Renal cortex interstitium (tissue), 11 donors: ENCODE measurements around the gene SPRED2. TPM values are rescaled to one million over a fixed set of nuclear protein-coding genes. Genes with fewer than 3 reads are reported as not detected.

ENCODE experiments used
- DNase-seq, 11 donors: peaks; one replicate each; pipeline ENCODE4 v3.0.0-alpha.2; 2013; ENCODE audit warnings: low read depth in 9 of 11, low spot score in 4 of 11; ENCODE audit errors: extremely low read depth in 1 of 11
- polyA plus RNA-seq, 3 donors: library from polyadenylated mRNA; unstranded; fragments of 120-200 nt; gene quantifications; one replicate each; pipeline ENCODE4 v1.2.1, GENCODE V29; 2013; ENCODE audit not compliant: insufficient read length in 3 of 3

Gene SPRED2
- polyA plus RNA-seq, 3 donors = 37.8 to 41.0 (median 39.4) TPM

DNA sequence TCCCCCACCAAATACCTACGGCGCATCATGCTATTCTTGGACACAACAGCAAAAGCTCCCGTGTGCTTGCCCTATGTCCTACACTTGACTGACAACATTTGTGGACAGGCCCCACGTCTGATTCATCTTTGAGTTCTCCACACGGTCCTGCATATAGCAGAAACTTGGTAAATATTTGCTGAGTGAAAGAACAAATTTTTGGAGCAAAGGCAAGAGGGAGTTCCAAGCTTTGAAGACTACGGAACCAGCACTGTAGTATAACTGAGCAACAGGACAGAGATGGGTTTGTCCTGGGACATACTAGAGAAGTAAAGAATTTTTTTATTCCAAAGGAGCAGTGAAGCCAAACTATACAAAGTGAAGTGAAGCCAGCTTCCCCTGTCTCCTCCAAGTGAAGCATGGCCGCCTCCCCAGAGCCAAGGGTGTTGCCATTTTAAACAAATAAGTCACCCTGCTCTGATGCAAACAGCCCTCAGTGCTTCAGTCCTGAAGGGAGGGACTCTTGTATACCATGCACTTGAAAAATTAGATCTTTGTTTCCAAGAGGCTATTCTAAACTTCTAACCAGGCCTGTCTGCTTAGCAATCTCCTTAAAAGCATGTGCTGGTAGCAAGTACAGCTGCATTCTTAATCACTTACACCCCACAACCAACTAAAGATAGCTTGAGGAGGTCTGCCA lies 35.9 kb downstream of the SPRED2 start:
- DNase-seq = no peak

DNA sequence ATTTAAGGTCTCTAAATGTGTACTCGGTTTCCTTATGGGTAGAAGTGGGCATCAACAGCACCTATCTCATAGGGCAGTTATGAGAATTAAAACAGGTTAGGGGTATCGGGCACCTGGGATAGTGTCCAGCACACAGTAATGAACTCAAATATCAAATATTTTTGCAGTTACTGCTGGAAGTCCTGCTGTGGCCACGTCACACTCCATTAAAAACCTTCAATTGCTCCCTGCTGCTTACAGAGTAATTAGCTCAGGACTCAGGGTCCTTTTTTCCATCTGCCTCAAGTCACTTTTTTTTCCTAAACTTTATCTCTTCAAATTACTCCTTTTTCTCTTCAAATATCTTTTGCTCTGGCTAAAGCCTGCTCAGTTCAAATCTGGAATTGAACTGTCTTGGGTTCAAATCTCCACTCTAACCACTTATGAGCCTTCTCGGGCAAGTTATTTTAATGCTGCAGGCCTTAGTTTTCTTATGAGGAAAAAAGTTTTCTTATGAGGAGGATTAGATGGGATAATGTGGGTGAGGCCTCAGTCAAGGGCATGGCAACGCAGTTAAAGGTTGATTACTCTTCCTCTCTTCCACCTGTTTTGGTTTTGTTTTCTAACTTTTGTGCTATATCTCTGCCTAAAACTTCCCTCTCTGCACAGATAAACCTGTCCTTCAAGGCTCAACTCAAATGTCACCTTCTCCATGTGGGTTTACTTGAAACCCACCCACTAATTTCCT lies 36.6 kb downstream of the SPRED2 start:
- no peak for DNase-seq

DNA sequence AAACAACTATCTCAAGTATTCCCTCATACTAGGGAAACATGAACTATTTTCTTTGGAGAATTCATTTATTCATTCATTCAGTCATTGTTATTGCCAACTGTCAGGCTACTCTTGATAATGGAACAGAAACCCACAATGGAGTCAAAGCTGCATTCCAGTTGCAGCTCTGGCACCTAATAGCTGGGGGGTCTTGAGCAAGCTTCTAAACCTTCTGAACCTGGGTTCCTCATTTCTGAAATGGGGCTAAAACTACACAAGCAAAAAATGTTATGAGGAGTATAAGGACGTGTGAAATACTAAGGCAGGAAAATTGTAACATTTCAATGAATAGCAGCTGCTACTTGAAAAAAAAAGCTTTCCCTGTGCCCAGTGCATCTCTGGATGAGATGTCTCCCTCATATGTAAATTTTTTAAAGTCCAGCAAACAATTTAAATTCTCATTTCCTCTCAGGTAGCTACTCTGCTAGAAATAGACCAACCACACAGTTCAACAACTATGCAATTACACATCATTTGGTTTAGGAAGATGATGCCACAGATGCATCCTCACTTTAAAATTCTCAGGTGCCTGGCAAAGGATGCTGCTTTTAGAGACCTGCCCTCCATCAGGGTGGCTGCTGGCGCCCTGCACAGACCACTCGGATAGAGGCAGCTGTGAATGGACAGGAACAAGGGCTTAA lies 38.5 kb downstream of the SPRED2 start:
- DNase-seq = no peak

DNA sequence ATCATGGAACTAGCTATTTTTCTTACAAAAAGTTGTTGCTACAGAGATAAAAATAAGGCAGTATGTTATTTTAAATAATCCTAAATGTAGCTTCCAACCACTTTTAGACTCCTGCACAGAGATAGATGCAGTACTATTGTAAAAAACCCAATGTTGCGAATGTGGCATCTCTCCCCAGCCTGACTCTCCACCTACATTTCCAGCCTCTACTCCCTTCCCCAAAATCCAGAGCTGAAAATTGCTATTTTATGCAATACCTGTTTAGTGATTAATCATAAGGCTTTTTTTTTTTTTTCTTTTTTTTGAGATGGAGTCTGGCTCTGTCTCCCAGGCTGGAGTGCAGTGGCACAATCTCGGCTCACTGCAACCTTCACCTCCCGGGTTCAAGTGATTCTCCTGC lies 39.4 kb downstream of the SPRED2 start:
- no peak for DNase-seq

DNA sequence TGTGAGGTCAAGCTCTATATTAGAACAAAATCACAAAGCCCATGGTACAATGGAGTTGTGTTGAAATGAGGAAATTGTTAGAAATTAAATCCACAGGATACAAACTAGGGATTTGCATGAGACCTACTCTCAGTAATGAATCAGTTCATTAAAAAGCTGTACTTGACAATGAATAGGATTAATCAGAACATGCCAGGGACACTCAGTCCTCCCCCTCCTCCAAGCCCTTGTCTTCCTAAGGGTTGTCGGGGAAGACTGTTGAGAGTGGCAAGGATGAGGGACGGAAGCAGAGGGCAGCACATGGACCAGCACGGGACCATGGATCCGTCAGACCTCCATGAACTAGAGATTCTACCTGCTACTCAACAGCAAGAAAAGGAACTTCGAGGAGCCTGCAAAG lies 39.8 kb downstream of the SPRED2 start:
- DNase-seq = no peak

DNA sequence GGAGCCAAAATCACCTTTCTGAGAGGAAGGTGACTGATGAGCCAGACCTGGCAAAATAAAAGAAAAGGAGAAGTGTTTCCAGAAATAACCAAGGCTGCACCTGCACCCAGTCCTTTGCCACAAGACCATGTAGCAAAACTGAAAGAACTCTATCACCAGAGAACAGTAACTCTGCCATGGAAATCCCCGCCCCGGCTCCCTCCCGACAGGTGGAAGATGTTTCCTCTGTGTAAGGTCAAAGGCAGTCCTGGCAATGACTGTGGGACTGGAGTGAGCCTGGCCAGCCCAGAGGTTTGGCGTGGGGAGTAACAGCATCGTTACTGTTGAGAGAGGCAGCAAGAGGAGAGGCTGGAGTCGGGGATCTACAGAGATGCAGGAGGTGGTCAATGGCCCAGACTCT lies 42.3 kb downstream of the SPRED2 start:
- no peak for DNase-seq

DNA sequence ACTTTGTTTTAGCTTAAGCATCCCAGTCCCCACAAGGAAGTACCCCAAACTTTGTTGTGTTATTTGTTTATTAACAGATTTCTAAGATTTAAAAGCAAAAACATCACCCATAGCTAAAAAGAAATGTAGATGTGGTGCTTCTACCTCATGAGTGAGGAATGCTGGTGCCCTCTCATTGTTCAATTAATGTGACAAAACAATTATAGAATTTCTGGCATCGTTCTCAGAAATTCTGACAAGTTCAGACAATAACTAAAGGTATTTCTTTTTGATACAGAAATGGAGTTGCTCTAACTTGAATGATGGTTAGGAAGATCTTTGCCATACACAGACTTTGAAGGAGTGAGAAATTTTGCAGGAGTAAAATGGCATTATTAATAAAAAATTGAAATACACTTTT lies 42.9 kb downstream of the SPRED2 start:
- DNase-seq = no peak

DNA sequence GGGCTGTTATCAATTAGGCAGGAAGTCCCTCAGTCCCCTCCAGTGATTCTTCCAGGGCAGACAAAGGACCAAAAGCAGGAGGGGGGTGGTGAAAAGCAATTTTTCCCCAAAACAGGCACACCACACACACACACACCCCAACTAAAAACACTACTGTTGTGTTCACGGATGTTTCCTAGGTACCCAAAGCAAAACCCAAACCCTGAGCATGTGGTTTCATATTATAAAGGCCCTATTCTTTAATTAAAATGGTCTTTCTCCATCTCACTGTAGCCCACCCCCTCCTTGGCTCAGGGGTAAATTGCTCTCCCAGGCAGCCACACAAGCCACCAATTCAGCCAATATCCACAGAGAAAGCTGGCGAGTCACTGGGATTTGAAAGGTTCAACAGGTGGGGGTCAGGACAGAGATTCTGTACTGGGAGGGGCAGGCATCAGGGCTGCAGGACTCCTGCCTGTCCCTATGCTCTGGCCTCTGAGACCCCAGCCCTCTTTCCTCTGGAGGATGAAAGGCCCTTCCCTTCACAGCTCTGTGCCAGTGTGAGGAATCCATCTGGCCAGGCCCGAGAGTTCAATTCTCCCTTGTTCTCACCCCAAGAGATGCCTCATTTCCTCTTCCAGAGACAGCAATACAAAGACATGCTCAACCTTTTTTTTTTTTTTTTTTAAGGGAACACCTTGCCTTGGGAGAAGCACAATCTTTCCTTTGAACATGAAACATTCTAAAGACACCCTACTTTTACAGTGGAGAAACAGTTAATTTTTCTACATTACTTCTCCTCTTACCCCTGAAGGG lies 43.6 kb downstream of the SPRED2 start:
- no peak for DNase-seq

DNA sequence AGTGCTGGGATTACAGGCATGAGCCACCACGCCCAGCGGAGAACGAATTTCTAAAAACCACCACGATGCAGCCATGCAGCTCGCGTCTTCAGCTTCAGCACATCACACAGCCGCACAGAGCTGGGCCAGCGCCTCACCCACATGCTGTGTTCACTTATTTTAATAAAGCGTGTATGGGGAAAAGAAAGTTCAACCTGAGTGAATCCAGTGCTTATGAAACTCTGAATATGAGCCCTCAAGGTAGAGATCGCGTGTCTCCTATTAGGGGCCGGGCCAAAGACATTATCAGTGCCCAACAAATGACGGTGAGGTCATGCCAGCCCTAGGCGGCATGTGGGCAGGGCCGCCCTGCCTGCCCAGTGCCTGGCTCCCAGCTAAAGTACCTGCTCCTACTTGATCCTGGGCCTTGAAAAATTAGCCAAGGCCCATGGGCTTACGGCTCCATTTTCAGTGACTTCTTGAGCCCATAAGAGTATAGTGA lies 44.3 kb downstream of the SPRED2 start:
- no peak for DNase-seq

DNA sequence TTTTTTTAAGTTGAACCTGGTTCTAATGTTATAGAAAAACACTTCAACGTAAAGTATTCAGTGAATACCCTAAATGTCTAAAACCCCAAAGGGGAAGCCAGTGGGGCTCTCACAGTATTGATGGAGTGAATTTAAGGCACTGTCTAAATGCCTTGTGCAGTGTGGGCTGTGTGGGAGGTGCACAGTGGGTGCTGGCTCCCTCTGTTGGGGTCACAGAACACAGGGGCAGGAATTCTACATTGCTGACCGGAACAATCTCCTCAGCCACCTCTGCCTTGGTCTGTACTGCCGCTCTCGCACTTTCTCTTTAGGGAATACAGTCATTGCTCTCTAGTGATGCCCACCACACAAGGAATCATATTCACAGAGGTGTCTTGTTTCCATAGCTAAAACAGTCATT lies 45.4 kb downstream of the SPRED2 start:
- DNase-seq = no peak

DNA sequence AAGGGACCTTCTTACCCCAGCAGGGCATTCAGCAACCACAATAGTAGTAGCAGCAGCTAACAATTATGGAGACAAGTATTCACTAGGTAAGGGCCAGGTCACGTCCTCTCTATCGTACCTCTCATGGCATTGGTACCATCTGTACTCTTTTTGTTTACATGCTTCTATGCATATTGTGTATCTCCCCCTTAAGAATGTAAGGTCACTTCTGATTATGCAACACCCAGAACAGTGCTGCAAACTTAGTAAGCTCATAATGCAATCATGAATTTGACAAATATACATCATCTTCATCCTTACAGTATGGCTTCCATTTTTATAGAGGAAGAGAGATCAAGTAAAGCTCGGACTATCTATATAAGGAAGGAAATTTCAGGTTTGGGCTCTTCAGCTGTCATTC lies 46.1 kb downstream of the SPRED2 start:
- no peak for DNase-seq

DNA sequence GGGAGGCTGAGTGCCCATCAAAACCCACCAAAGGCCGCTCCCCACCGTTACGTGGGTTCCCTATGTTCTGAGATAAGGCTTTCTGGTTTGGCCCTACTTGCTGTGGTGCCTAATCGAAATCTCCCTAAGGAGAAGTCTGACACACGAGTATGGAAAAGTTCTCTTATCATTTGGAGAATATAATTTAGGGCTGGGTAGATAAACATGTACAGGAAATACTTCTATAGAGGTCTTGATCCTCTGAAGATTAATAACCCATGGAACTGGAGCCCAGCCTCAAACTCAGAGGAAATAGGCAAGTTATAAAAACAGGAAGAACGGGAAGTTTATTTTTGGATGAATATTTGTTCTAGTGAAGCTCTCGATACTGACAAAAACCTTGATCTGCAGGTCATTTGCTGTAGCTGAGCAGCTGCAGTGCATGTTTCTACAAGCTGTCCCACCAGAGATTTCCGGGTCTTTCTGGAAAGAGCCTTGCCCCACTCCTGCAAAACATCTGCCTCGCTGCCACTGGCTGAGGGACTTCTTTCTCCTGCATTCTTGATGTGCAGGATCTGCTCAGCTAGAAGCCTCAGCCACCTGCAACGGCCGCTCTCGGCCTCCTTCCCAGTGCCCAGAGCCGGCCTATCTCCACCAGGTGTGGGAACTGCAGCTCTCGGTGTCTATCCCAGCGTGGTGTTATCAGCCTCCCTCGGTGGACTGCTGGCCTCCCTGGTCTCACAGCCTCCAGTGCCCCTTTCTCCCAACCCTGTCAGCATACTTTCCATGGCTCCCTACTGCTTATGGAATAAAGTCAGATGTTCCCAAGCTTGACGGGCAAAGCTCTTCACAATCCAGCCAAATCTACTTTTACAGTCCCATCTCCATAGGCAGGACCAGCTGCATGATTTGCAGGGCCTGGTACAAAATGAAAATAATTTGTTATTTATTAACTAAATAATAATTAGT lies 48.6 kb downstream of the SPRED2 start:
- DNase-seq = peak in 2 of 11 donors; percentile 29 to 38

DNA sequence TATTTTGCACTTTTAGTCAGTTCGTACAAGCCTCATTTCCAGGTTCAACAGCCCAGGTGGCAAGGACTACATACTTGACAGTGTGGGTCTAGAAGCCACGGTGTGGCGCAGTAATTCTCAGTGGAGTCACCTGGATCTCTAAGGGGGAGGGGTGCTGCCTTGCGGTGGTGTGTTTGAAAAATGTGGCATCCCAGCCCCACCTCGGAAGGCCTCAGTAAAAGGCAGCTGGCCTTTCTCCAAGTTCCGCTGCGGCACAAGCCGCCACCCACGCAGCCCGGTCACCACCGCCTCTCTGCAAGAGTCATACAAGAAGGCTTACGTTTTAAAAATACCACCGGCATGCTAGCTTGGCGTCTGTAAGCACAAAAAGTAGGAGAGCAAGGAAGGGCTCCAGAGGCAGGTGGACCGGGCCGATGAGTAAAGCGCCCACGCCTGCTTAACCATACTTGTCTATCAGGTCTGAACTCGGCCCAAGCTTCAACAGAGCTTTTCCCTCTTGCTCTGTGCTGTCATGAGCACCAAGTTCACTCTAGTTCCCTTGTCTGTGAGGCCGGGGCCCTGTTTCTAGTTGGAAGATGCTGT lies 49.5 kb downstream of the SPRED2 start:
- peak; percentile 43 to 78 (median 70) for DNase-seq

DNA sequence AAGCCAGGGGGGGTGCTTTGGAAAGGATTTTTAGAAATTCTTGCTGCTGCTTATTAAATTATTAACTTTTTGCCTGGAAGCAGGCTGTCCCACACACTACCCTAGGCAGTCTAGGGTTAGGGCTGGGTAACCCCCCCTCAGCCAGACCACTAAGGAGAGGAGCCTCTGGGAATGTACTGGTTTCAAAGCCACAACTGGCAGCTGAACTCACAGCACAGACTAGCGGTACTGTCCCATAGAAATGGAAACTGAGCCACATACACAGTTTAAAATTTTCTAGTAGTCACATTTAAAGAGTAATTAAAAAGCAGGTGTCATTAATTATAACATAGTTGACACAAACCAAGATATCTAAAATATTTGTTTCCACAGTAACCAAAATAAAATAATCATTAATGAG lies 50.1 kb downstream of the SPRED2 start:
- DNase-seq = no peak

DNA sequence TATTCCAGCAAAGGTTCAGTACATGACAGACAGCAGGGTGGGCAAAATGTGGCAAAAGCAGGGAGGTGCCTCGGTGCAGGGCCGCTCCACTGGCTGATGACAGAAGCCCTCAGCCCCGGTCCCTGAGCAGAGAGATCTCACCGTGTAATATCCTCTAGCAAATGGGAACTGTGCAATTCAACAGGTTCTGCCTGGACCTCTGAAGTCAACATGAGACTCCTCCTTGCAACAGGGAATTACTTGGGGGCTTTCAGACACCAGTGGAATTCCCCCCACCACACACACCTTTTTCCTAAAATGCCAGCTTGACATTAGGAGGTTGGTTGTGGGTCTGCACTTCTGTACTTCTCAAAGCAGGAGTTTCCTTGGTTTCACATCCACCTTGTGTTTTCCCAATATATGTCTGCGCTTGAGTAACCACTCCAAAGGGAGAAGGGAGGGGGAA lies 50.8 kb downstream of the SPRED2 start:
- no peak for DNase-seq

DNA sequence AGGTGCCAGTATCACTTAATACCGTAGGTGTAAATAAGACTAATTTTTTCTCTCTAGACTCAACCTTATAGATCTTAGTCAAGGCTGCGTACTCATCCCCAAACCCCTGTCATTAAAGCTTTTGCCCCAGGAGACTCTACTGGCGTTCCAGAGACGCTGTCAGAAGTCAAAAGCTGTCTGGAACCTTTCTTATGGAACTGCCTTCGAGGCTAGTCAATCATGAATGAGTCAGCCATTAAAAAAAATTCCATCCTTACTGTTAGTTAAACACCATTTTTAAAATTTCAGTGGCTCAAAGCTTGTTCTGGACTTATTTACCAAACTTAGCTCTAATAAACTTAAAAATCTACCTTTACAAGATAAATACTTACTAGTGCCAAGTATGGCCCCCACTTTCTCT lies 52.1 kb downstream of the SPRED2 start:
- DNase-seq = no peak

DNA sequence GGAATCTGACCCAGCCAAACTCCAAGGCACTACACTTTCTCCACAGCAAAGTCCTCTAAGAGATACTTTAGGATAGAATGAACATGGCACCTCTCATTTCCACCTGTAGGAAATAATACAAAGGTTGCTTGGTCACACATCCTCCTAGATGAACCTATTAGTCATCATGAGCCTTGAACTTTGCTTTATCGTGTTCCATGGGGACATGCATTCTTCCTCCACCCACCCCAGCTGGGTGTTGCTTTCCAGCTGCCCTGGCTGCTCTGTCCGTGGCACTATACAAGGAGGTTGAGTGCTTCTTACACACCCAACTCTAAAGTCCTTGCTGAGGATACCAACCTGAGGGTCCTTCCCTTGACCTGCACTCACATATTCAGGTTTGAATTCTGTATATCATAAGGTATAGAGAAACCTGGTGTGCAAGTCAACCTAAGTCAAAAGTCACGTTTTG lies 52.7 kb downstream of the SPRED2 start:
- DNase-seq = no peak

DNA sequence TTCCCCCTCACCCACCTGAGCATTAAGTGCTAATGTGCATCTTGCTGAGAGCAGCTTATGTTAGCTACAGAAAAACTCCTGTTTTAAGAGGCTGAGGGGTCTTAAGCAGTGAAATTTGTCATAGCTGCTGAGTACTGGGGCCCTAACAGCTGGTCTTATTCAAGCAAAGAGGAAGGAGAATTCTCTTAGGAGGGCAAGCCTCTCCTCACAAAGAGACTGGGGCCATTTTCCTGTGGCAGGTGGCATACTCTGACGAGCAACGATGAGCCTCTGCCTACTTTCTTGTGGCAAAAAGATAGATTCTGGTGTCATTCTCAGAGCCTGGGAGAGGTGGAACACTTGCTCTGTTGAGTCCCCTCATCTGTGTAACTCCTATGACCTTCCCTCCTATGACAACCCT lies 53.2 kb downstream of the SPRED2 start:
- no peak for DNase-seq
